GM18499 (cell line): ENCODE data around the gene RBM5.

Source experiments
- ATAC-seq: cut with Tn5 transposase; IDR thresholded peaks from one replicate; pipeline ENCODE4 v1.9.1; 2021; ENCODE audit warnings: moderate number of reproducible peaks; ENCODE audit not compliant: insufficient read depth, unreplicated experiment

Gene RBM5

DNA sequence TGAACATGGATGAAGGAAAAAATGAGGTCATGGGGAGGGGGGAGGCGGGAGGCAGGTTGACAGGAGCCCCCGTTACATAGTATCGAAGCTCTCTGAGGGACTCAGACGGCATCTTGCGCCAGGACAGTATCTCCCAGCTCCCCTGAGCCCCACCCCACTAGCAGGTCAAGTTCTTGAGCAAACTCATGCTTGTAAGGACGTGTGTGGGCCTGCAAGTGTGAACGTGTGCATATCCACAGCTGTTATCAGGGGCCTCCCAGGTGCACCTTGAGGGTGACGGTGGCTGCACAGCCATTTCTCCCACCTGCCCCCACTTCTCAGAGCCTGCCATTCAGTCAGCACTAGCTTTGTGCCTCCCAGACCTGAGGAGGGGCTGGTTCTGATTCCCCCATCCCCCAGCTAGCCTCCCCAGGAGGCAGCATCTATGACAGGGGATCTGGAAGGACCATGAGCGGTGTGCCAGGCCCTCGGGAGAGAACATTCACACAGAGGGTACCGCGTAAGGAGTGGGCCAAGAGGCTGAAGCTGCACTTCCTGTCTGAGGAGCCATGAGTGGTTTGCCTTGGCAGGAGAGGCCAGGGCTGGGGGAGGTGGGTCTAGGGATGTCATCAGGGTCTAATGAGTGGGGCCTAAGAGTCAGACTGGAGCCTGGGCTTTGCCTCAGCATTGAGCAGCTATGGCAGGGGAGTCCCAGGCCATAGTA, 69.3 kb downstream of the RBM5 start:
- ATAC-seq = no peak

DNA sequence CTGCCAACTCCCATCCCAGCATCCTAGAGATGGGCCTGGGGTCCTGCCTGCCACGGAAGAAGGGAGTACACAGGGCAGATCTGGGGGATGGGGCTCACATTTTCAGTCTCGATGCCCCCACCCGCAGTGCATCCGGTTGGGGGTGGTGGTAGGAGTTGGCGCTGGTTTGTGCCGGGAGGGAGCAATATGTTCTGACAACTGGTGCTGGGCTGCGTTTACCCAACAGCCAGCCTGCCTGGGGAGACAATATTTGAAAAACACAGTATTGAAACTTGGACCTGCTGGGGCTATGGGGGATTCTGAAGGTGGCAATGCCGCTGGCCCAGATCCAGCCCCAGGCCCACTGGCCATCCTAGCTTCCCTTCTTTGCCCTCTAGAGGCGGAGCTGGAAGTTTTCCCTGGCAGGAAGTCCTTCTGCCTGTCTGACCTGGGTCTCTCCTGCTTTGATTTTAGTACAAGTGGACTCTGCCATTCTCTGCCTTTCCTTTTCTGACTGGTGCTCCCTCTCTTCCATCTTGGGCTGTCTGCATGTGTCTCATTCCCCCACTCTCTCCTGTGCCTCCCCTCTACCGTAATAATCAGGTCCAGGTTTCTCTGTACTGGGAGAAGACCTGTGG, 69.9 kb downstream of the RBM5 start:
- ATAC-seq = no peak

DNA sequence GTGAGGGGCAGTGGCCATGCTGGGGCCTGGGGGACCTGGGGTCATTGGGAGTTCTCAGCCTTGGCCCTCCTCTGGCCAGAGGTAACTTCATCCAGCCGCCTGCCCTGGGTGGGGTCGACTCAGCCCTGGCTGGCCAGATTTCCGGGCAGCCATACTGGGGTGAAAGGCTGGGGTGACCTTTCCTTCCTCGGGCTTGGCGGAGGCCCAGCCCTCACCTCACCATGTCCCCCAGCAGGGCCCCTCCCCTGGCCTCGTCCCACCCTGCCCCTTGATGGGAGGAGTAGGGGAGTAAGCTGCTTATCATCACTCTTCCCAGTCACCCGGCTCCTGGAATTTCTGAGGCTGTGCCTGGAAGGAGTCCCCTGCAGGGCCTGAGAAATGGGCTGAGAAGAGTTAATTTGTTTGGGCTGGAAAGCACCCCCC, 71.9 kb downstream of the RBM5 start:
- no peak for ATAC-seq

DNA sequence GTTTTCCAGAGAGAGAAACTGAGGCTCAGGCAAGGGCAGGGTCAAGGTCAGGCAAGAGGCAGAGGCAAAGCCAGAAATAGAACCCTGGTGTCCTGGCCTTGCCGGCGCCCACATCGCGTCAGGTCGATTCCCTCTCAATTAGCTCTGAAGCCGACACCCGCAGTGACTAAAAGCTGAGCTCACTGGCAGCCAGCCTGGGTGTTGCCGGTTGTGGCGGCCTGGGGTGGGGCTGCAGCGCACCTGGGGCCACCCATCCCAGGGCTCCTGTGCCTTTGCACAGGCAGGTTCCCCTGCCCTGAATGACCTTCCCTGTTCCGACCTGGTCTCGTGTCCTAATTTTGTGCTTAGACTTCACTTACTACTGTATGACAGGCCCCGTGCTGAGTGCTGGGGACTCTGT, 72.6 kb downstream of the RBM5 start:
- no peak for ATAC-seq

DNA sequence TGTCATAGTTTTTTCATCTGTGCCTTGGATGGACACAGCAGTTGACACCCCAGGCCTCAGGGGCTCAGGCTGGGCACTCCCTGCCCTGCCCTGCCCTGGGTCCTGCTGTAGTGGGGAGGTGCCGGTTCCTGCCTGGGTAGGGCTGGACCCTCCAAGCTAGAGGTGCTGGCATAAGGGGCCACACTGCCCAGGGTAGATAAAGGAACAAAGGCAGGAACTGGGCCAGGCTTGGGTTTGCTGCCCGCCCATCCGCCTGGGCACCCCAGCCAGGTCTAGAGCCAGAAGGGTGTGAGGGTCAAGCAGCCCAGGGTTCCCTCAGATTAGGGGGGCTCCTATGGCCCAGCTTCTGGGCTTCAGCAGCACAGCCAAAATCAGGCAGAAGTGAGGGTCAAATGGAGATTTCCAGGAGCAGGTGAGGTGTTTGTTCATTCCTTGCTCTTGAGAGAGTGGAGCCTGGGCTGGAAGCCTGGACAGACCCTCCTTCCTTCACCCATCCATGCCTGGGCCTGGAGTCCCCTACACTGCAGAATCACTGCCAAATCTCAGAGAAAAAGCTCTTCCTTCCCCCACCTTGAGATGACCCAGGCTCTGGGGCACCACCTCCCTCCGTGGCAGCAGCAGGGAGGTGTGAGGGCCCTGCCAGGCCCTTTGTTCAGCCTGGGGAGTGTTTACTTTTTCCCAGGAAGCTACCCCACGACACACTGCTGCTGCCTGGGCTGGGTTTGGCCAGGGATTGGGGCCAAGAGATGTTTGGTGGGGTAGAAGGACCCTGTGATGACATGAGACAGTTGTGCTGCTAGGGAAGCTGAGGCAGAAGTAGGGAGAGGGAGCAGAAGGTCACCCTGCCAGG, 73.5 kb downstream of the RBM5 start:
- ATAC-seq = no peak

DNA sequence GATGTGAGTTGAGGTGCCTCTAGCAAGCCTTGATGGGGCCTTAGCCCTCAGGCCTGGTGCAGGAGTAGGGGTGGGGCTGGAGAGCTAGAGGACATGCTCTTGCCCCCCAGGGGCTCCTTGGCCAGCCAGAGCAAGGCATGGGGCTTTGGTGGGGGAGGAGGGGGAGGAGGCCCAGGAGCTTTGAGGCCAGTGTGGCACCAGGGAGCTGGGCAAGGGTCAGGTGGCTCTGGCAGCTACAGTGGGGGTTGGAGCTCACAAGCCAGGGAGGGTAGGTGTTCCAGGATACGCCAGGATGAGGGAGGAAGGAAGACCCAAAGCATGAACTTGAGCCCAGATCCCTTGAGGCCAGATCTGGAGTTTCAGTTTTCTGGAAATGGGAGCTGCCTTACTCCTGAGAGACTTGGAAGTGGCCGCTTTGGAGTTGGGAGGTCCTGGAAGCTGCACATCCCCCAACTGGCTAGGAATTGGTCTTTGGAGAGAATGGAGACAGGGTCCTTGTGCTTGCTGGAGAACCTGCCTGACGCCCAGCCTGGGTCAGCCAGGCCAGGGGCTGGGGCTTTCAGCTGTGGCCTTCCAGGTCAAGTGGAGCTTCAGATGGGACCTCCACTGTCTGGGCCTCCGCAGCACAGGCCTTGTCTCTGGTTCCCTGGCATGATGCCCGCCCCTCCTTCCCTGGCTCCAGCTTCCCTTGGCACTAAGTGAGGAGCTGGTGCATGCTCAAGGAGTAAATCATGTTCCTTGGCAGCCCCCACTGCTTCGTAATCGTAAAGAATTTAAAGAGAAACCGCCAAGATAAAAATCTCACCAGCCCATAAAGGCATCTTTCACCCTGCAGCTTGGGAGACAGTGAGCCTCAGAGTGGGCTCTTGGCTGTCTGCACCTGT, 75.1 kb downstream of the RBM5 start:
- no peak for ATAC-seq

DNA sequence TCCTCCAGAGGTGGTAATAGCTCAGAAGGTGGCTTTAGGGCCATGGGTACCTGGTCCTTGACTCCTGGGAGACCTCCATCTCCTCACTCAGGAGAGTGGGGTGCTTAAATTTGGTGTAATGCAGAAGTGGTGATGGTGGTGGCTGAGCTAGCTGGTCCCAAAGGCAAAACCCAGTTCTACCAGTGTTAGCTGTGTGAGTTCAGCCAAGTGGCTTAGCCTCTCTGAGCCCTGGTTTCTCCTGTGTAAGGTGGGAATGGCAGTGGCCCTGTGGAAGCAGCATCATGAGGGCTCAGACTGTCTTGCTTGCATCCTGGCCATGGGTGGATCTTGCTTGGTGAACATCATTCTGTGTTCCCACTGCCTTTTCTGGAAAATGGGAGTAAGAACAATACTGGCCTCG, 75.8 kb downstream of the RBM5 start:
- no peak for ATAC-seq

DNA sequence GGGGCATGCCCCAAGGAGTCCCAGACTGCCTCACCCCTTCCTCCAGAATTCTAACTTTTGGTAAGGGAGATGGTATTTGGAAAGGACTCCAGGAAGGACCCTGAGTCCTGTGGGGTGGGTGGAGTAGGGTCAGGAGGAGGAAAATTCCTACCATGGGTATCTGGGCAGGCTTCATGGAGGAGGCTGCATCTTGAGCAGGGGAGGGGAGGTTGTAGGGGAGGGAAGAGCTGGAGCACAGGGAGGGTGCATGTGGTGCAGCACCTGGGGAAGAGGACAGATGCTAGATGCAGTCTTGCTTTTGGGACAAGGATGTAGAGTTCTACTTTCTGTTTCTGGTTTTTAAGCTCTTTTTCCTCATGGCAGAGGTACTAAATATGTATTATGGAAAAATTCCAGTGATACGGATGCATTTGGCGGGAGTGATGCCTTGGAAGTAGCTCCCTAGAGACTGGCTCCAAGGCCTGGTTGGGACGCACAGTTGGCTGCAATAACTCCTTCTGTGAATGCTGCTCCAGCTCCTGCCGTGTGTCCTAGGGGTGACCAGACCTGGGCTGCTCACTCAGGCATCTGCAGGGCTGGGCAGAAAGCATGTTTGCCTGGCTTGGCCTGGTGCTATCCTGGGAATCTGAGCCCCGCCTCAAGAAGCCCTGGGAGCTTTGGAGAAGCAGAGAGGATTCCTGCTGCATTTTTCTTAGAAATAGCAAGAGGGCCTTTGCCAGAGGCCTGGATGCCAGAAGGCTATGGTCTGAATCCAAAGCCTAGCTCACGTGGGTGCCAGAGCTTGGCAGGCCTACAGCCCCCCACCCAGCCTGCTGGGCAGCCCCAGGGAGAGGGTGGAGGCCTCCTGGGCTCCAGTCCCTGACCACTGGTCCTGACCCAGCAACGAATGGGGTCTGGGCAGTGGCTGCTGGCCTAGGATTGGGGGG, 76.5 kb downstream of the RBM5 start:
- ATAC-seq = no peak

DNA sequence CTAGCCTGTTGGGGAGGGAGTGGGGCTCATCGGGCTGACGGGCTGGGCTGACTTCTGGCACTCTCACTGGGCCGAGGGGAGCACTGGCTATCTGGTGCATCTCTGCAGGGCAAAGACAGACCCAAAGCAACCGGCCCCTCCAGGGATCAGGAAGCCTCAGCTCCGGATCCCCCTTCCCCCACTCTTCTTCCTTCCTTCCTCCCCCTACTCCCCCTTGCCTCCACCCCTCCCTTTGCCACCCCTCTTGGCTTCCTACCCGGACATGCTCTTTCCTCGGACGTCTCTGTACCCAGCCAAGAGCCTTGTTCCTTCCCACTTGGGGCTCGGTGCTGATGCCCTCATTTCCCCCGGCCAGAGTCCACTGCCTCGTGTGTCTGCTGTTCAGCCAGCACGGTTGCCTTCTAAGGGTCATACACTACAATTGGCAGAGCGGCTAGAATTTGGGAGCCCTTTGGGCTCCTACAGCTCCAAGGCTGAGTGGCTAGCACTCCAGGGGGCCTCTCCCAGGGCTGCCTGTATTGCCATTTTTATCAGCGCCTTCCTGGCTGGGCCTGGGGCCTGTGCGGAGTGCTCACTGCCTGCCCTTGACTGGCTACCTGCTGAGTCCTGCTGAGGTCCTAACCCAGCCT, 77.3 kb downstream of the RBM5 start:
- no peak for ATAC-seq

DNA sequence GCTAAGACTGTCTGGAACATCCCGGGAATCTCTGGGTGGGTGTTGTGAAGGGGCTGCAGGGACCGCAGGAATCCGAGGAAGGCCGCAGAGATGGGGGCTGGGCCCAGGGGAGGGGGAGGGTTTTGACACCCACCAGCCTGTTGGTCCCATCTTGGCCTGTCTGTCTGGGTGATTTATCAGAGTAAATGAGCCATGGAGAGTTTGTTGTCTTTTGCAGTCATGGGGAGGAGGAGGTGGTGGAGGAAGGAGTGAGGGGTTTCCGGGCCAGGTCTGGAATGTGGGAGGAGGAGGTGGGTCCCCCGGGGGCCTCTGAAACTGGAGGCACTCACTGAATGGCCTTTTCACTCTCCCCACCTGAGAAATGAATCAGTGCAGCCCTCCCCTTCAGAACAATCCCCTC, 77.9 kb downstream of the RBM5 start:
- no peak for ATAC-seq

DNA sequence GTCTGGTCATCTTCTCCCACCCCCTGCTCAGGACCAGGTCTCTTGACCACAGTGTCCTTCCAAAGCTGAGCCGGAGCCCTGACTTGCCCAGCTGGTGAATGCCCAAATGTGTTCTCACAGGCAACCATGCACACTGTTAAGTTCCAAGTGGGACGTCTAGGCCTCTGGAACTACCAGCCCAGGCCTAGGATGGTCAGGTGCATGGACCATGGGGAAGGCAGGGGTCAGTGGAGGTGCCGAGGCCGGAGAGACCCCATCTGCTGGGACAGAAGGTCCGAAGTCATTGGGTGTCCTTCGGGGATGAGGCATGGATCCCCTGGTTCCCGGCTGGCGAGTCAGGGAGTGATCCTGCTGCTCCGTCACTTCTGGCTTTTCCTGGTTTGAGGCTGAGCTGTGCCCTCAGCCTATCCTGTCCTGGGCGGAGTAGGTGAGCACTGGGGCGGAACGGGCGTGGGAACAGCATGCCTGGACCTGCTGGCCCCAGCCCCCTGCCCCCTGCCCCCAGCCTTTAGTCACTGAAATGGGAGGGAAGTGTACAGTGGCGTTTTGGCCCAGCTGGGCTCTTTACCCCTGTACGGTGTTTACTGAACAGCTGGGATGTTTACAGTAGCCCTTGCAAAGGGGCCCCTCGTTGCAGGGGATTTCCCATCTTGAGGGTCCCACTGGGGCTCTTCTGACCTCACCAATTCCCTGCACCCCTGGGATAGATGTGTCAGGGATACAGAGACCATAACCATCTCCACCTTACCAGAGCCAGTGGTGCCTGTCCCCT, 78.5 kb downstream of the RBM5 start:
- ATAC-seq = no peak

DNA sequence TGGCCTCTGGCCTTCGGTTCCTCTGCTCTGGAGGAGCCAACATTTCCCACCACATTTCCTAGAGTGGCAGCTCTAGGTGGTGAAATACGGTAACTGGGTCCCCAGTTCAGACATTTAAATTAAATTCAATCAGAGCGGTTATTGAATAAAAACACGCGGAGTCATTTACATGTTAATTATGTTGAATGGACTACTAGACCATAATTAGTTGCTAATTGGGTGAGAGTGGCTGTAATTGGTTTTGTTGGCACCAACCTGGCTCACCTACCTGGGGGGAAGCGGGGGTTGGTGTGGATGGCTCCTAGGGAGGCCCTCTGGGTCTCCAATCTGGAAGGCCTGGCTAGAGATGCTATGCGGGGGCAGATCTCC, 79.1 kb downstream of the RBM5 start:
- no peak for ATAC-seq

DNA sequence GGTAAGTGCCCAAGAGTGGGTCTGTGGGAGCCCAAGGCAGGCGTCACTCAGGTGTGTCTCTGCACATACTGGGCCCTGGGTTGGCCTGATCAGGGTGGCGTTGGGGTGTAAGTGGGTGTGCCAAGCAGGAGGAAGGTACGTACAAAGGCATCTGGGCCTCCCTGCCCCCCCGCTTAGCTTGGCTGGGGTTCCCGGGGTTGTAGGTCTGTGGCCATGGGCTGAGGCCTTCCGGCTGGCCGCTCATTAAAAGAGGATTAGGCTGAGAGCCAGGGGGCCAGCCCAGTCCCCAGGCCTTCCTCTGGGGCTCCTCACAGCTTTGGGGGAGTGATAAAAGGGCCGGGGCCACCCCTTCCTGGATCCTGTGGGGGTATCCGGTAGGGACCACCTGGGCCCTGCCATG, 79.7 kb downstream of the RBM5 start:
- ATAC-seq = no peak
